DND-41 (cell line): ENCODE measurements around the gene MACROD2.

Source experiments
- CTCF ChIP-seq: IDR thresholded peaks from 2 replicates; pipeline ENCODE4 v1.5.1; 2012; ENCODE audit warnings: borderline replicate concordance, low read length, moderate library complexity, mild to moderate bottlenecking; ENCODE audit not compliant: poor library complexity, severe bottlenecking; ENCODE audit errors: extremely low read depth
- EZH2 ChIP-seq: IDR thresholded peaks from 3 replicates; pipeline ENCODE4 v1.6.1; 2012; ENCODE audit warnings: borderline replicate concordance, low read depth, mild to moderate bottlenecking, moderate library complexity, low read length, inconsistent platforms; ENCODE audit not compliant: severe bottlenecking

- TF ChIP-seq CTCF (no peak), EZH2 (no peak)
These were observed 886.8 kb downstream of the MACROD2 start for GRCh38 chr20:14882157-14882556.
